K562 (cell line): ENCODE data around the gene DTWD2. TPM values are rescaled to one million over a fixed set of nuclear protein-coding genes. Genes with fewer than 3 reads are reported as not detected.

ENCODE experiments used
- ATAC-seq: fragments of 200-7000 bp; cut with Tn5 transposase; 3 replicates; pipeline ENCODE4 v1.9.1; 2020; ENCODE audit warnings: moderate library complexity
- BruUV-seq: library from RNA; stranded (reverse); fragments of 400-500 nt; replicated peaks from 2 replicates; lab custom pipeline; 2021; lab: Mats Ljungman, UMichigan
- CTCF ChIA-PET: fragments of 300-600 bp; formaldehyde crosslinking; extraction: SDS; loops from one replicate; lab custom pipeline; 2021; ENCODE audit warnings: low intra/inter-chr PET ratio; lab: Yijun Ruan, JAX
- POLR2A ChIA-PET: fragments of 300-600, 350-650 bp; sonication (Branson Sonifier 250); formaldehyde crosslinking; extraction: SDS; loops from one replicate; lab custom pipeline; 2021; ENCODE audit warnings: antibody characterized with exemption, inconsistent platforms; lab: Yijun Ruan, JAX
- DNase-seq, 4 experiments: peaks; one replicate each; pipeline versions ENCODE4 v3.0.0 to v3.0.0-alpha.2; 2011 to 2018; ENCODE audit warnings: low spot score in 3 of 4, mixed read lengths in 3 of 4; ENCODE audit errors: extremely low read depth in 1 of 4
- FAIRE-seq: peaks from 2 replicates; lab custom pipeline; 2011; peaks lifted over from hg19 to GRCh38; lab: Jason Lieb, UNC
- H2AFZ ChIP-seq: 2 replicates; pipeline ENCODE4 v1.6.0; 2011; ENCODE audit warnings: low read depth, low read length, control low read depth, inconsistent platforms
- H3K27ac ChIP-seq: fragments of 200-600 bp; 3 replicates; pipeline ENCODE4 v1.8.0; 2011; ENCODE audit warnings: low read depth, mild to moderate bottlenecking, control low read depth, inconsistent platforms, low read length, moderate library complexity, mixed read lengths; ENCODE audit errors: extremely low read depth
- H3K27me3 ChIP-seq, 2 experiments: fragments of 300-600 bp in 1 of 2; 2 replicates in 1 of 2; 3 replicates in 1 of 2; pipeline versions ENCODE4 v1.6.0 to v1.8.0; 2011; ENCODE audit warnings: inconsistent platforms in 2 of 2, low read length in 2 of 2, mild to moderate bottlenecking in 1 of 2, mixed read lengths in 1 of 2, moderate library complexity in 1 of 2; ENCODE audit not compliant: control insufficient read depth in 2 of 2, insufficient read depth in 2 of 2
- H3K36me3 ChIP-seq: fragments of 300-600 bp; 3 replicates; pipeline ENCODE4 v1.8.0; 2011; ENCODE audit warnings: mild to moderate bottlenecking, low read length, inconsistent platforms; ENCODE audit not compliant: control insufficient read depth, insufficient read depth
- H3K4me1 ChIP-seq, 2 experiments: fragments of 200-600 bp in 1 of 2; replicated peaks in 1 of 2; 2 replicates in 1 of 2; 3 replicates in 1 of 2; pipeline versions ENCODE4 v1.5.1 to v1.8.0; 2011; ENCODE audit warnings: inconsistent platforms in 2 of 2, low read length in 2 of 2, mild to moderate bottlenecking in 1 of 2, mixed read lengths in 1 of 2, moderate library complexity in 1 of 2; ENCODE audit not compliant: control insufficient read depth in 2 of 2, insufficient read depth in 2 of 2
- H3K4me2 ChIP-seq: 2 replicates; pipeline ENCODE4 v1.6.1; 2011; ENCODE audit warnings: low read length, control low read depth, inconsistent platforms, mixed read lengths; ENCODE audit not compliant: insufficient read depth
- H3K4me3 ChIP-seq: fragments of 200-600 bp; sonication (generic), shearing (Covaris generic); 2 replicates; pipeline ENCODE4 v1.5.1; 2016; ENCODE audit warnings: control low read depth, inconsistent platforms
- H3K79me2 ChIP-seq: fragments of 200-600 bp; 3 replicates; pipeline ENCODE4 v1.8.0; 2011; ENCODE audit warnings: low read length, inconsistent platforms; ENCODE audit not compliant: control insufficient read depth, insufficient read depth
- H3K9ac ChIP-seq, 2 experiments: 2 replicates each; pipeline versions ENCODE4 v1.6.0 to v1.6.1; 2011; ENCODE audit warnings: low read depth in 2 of 2, low read length in 2 of 2, control low read depth in 1 of 2, inconsistent platforms in 1 of 2, mild to moderate bottlenecking in 1 of 2, mixed read lengths in 1 of 2; ENCODE audit not compliant: insufficient read depth in 1 of 2
- H3K9me1 ChIP-seq: one replicate; pipeline ENCODE4 v1.6.0; 2011; ENCODE audit warnings: inconsistent platforms, mild to moderate bottlenecking, low read length, moderate library complexity; ENCODE audit not compliant: control insufficient read depth, insufficient read depth
- H3K9me3 ChIP-seq: replicated peaks from 2 replicates; pipeline ENCODE4 v1.5.1; 2011; ENCODE audit warnings: low read depth, low read length, inconsistent platforms; ENCODE audit not compliant: control insufficient read depth, insufficient read depth
- H4K20me1 ChIP-seq: replicated peaks from 2 replicates; pipeline ENCODE4 v1.6.1; 2011; ENCODE audit warnings: low read length, inconsistent platforms, mixed read lengths; ENCODE audit not compliant: control insufficient read depth, insufficient read depth
- FOXM1 ChIP-seq, 2 experiments: fragments of 450-650 bp in 1 of 2; sonication (generic) in 1 of 2; formaldehyde crosslinking in 1 of 2; IDR thresholded peaks; 2 replicates each; pipeline versions ENCODE4 v1.6.1 to v1.9.0; 2017 to 2022; ENCODE audit warnings: low read depth in 2 of 2, mild to moderate bottlenecking in 2 of 2, missing genetic modification reagents in 1 of 2, moderate library complexity in 1 of 2
- HDAC1 ChIP-seq, 2 experiments: fragments of 450-650 bp; IDR thresholded peaks; 2 replicates each; pipeline ENCODE4 v1.6.1; 2016 to 2017; ENCODE audit warnings: inconsistent platforms in 1 of 2, mild to moderate bottlenecking in 1 of 2, moderate library complexity in 1 of 2
- KDM2B ChIP-seq: fragments of 250-450 bp; sonication (Bioruptor Pico); IDR thresholded peaks from 2 replicates; pipeline ENCODE4 v1.8.0; 2021; ENCODE audit warnings: mild to moderate bottlenecking, moderate library complexity
- NCOR1 ChIP-seq: fragments of 450-650 bp; IDR thresholded peaks from 2 replicates; pipeline ENCODE4 v1.6.1; 2016; ENCODE audit warnings: mild to moderate bottlenecking, moderate library complexity
- ZNF134 ChIP-seq: fragments of 250-450 bp; sonication (Bioruptor Pico); conservative IDR thresholded peaks from 2 replicates; pipeline ENCODE4 v1.4.0; 2020
- ZNF551 ChIP-seq: fragments of 250-450 bp; sonication (Bioruptor Pico); IDR thresholded peaks from 2 replicates; pipeline ENCODE4 v1.5.0; 2021; ENCODE audit warnings: mild to moderate bottlenecking, moderate library complexity
- WGBS: fragments of 100-300 bp; shearing (Covaris generic); methylation state at CpG from one replicate; pipeline ENCODE4 v1.1.6; 2016; ENCODE audit warnings: low coverage, mixed read lengths; ENCODE audit not compliant: insufficient coverage; ENCODE audit errors: missing lambda C conversion rate; 5-methylcytosine and 5-hydroxymethylcytosine counted together
- in situ Hi-C: fragments of 300-500 bp; cut with MboI; formaldehyde crosslinking; loops from 4 replicates; pipeline ENCODE4 v1.15.0; 2018; ENCODE audit warnings: inconsistent platforms, mixed read lengths
- intact Hi-C: fragments of 100-400 bp; cut with micrococcal nuclease; formaldehyde crosslinking; loops from 2 replicates; pipeline ENCODE4 v1.14.2; 2022
- polyA plus RNA-seq, 8 experiments: library from polyadenylated mRNA; depleted of rRNA in 4 of 8; stranded (reverse) in 5 of 8; unstranded in 3 of 8; fragments of >200 nt; fragmentation: Nextera tagmentation in 2 of 8; fragmentation: Illumina TruSeq in 1 of 8; extraction: Ambion mirVana in 2 of 8; extraction: Trizol in 1 of 8; gene quantifications; 2 replicates each; pipeline versions ENCODE4 v1.2.1 to v1.2.3, GENCODE V29; 2011 to 2014; ENCODE audit warnings: inconsistent platforms in 1 of 8, missing spikeins in 1 of 8
- total RNA-seq, 7 experiments: library from RNA; depleted of rRNA in 6 of 7; stranded (reverse); fragments of >200 nt in 6 of 7; fragmentation: Illumina TruSeq in 2 of 7; extraction: Trizol in 2 of 7; gene quantifications; 2 replicates each; pipeline versions ENCODE4 v1.2.1 to v1.2.3, GENCODE V29; 2011 to 2021; ENCODE audit warnings: low replicate concordance in 1 of 7
- TF ChIP-seq, protein P1 (sequence below), 2 experiments: IDR thresholded peaks in 1 of 2; conservative IDR thresholded peaks in 1 of 2; 2 replicates each; pipeline ENCODE4 v1.6.1; 2016; ENCODE audit warnings: low read depth in 2 of 2, mild to moderate bottlenecking in 1 of 2, missing compliant biosample characterization in 1 of 2, missing genetic modification characterization in 1 of 2, moderate library complexity in 1 of 2
- TF ChIP-seq, protein P2 (sequence below), 3 experiments: fragments of 200-800 bp in 1 of 3; sonication (Bioruptor generic) in 1 of 3; sonication (generic) in 1 of 3; formaldehyde crosslinking in 1 of 3; IDR thresholded peaks; 2 replicates each; pipeline versions ENCODE4 v1.6.1 to v1.8.0; 2016 to 2022; ENCODE audit warnings: mild to moderate bottlenecking in 2 of 3, missing compliant biosample characterization in 2 of 3, missing genetic modification characterization in 2 of 3, missing genetic modification reagents in 1 of 3
- TF ChIP-seq, protein P3 (sequence below): fragments of 250-450 bp; sonication (Bioruptor Pico); IDR thresholded peaks from 2 replicates; pipeline ENCODE4 v1.8.0; 2021; ENCODE audit warnings: moderate library complexity, mild to moderate bottlenecking, inconsistent platforms
- TF ChIP-seq, protein P4 (sequence below): fragments of 250-450 bp; sonication (Bioruptor Pico); IDR thresholded peaks from 2 replicates; pipeline ENCODE4 v1.4.0; 2020; ENCODE audit warnings: mild to moderate bottlenecking, moderate library complexity

Gene DTWD2
- total and polyA plus RNA-seq, 9 of the 15 experiments (the other 6 are each of a cell fraction or from before 2014, with no cell fraction given) = 0.99 to 10.8 (median 4.1) TPM

DNA sequence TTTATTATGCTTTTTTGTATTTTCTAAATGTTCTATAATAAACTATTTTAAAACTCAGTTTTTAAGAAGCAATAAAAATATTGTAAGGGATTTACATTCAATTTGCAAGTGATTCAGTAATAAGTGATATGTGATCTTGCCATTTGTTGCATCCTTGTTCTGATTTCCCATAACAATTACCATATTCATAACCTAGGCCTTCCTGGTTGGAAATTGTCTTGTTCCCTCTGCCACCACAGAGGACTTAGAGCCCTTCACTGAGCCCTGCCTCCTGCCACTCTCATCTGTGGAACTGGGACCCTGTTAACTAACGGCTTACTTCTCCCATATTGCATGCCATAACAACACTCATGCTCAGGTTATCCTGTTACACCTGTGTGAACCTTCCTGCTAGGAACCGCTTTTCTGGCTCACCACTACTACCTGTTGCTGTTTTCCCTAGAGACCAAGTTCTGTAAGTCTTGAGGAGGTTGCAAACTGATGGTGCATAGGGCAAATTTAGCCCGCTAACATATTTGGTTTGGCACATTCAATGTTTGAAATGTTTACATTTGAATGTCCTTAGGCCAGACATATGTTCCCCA, 32.9 kb upstream of the DTWD2 start:
- H3K4me1 ChIP-seq = no peaks in the 10 kb centered on the region
- no peaks in the 10 kb centered on the region for H3K9me3 ChIP-seq
- no peaks in the 10 kb centered on the region for H3K9me1 ChIP-seq
- no peak overlapping the region for H3K9ac ChIP-seq
- WGBS = 40% methylated on average over 3 of the region's 3 CpGs
- intact Hi-C loops = loop anchor here (5.0 to 10.0 kb wide), 3 partner anchors 114 to 294 kb away; no protein-coding TSS in a partner anchor
- BruUV-seq = no TSS peak
- POLR2A ChIA-PET = interaction anchor here (0.6 kb wide), 1 partner anchor 58 kb away, joined by 5 read pairs; no protein-coding TSS in a partner anchor
- H4K20me1 ChIP-seq = no peaks in the 10 kb centered on the region
- no peak overlapping the region for H3K4me3 ChIP-seq
- in situ Hi-C loops = no loop called here
- no peaks in the 10 kb centered on the region for H3K79me2 ChIP-seq
- H3K36me3 ChIP-seq = no peaks in the 10 kb centered on the region
- DNase-seq = no peak
- H3K27me3 ChIP-seq = no peaks in the 10 kb centered on the region
- 0 out of 2 replicates have a peak overlapping the region, but pooled peaks have one; percentile 3 for H2AFZ ChIP-seq
- FAIRE-seq = peak; percentile 55
- CTCF ChIA-PET = interaction anchor here (1.4 to 2.5 kb wide), 2 partner anchors 32 to 391 kb away, joined by 4 to 20 read pairs; no protein-coding TSS in a partner anchor
- no peak overlapping the region for H3K27ac ChIP-seq
- H3K4me2 ChIP-seq = no peak overlapping the region
- ATAC-seq = peak; percentile 33
- TF ChIP-seq ZNF134 (CRISPR knock-in tag) = no peak
- TF ChIP-seq, protein P1, sequence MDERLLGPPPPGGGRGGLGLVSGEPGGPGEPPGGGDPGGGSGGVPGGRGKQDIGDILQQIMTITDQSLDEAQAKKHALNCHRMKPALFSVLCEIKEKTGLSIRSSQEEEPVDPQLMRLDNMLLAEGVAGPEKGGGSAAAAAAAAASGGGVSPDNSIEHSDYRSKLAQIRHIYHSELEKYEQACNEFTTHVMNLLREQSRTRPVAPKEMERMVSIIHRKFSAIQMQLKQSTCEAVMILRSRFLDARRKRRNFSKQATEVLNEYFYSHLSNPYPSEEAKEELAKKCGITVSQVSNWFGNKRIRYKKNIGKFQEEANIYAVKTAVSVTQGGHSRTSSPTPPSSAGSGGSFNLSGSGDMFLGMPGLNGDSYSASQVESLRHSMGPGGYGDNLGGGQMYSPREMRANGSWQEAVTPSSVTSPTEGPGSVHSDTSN (CRISPR knock-in tag; IDR thresholded peaks at IDR 0.05; ENCODE audit: low read depth) = no peak
- TF ChIP-seq, protein P1 (tag; conservative IDR thresholded peaks at IDR 0.05; ENCODE audit: low read depth) = no peak
- TF ChIP-seq KDM2B = no peak
- no peak for TF ChIP-seq ZNF551
- no peak for TF ChIP-seq HDAC1 (IDR thresholded peaks at IDR 0.05)
- TF ChIP-seq FOXM1 (IDR thresholded peaks at IDR 0.05; ENCODE audit: low read depth) = no peak
- no peak for TF ChIP-seq FOXM1 (CRISPR knock-in tag; IDR thresholded peaks at IDR 0.05; ENCODE audit: low read depth)
- no peak for TF ChIP-seq NCOR1
- TF ChIP-seq, protein P2, sequence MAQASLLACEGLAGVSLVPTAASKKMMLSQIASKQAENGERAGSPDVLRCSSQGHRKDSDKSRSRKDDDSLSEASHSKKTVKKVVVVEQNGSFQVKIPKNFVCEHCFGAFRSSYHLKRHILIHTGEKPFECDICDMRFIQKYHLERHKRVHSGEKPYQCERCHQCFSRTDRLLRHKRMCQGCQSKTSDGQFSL (CRISPR knock-in tag; IDR thresholded peaks at IDR 0.05) = no peak
- TF ChIP-seq, protein P2 (tag; IDR thresholded peaks at IDR 0.05) = no peak
- TF ChIP-seq, protein P3, sequence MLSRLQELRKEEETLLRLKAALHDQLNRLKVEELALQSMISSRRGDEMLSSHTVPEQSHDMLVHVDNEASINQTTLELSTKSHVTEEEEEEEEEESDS (CRISPR knock-in tag) = no peak
- TF ChIP-seq, protein P4, sequence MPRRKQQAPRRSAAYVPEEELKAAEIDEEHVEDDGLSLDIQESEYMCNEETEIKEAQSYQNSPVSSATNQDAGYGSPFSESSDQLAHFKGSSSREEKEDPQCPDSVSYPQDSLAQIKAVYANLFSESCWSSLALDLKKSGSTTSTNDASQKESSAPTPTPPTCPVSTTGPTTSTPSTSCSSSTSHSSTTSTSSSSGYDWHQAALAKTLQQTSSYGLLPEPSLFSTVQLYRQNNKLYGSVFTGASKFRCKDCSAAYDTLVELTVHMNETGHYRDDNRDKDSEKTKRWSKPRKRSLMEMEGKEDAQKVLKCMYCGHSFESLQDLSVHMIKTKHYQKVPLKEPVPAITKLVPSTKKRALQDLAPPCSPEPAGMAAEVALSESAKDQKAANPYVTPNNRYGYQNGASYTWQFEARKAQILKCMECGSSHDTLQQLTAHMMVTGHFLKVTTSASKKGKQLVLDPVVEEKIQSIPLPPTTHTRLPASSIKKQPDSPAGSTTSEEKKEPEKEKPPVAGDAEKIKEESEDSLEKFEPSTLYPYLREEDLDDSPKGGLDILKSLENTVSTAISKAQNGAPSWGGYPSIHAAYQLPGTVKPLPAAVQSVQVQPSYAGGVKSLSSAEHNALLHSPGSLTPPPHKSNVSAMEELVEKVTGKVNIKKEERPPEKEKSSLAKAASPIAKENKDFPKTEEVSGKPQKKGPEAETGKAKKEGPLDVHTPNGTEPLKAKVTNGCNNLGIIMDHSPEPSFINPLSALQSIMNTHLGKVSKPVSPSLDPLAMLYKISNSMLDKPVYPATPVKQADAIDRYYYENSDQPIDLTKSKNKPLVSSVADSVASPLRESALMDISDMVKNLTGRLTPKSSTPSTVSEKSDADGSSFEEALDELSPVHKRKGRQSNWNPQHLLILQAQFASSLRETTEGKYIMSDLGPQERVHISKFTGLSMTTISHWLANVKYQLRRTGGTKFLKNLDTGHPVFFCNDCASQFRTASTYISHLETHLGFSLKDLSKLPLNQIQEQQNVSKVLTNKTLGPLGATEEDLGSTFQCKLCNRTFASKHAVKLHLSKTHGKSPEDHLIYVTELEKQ = no peak
